ENCODE results near the gene MYOM1. TPM values are rescaled to one million over a fixed set of nuclear protein-coding genes. Genes with fewer than 3 reads are reported as not detected.

Gene MYOM1
- total and polyA plus RNA-seq, 2 donors (not counting 3 experiments of a cell fraction or from before 2014, with no cell fraction given), result 0.08 TPM; not detected in 1

DNA sequence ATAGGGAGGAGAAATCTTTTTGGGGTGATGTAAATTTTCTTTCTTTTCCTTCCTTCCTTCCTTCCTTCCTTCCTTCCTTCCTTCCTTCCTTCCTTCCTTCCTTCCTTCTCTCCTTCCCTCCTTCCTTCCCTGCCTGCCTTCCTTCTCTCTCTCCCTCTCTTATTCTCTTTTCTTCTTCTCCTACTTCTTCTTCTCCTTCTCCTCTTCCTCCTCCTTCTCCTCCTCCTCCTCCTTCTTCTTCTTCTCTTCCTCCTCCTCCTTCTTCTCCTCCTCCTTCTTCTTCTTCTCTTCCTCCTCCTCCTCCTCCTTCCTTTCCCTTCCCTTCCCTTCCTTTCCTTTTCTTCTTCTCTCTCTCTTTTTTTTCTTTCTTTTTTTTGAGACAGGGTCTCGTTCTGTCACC is 59.9 kb downstream of the MYOM1 start:
- Histone ChIP-seq H3K9ac (replicated peaks; ENCODE audit: extremely low read depth, insufficient read depth, low read length) (no peak overlapping the region), H3K9me1 (replicated peaks; ENCODE audit: control insufficient read depth, extremely low read depth, insufficient read depth, low read length) (no peaks in the 10 kb centered on the region), H2AFZ (ENCODE audit: low read depth, low read length) (no peak overlapping the region), H3K4me3 (replicated peaks in 1 of 3; ENCODE audit: insufficient read depth in 1 of 3, low read depth in 1 of 3, low read length in 3 of 3) (no peak overlapping the region), H3K4me2 (ENCODE audit: insufficient read depth, low read length) (no peak overlapping the region), H3K79me2 (ENCODE audit: control insufficient read depth, insufficient read depth, low read length) (no peaks in the 10 kb centered on the region), H3K4me1 (ENCODE audit: control insufficient read depth, extremely low read depth, insufficient read depth, low read length) (no peaks in the 10 kb centered on the region), H3K27me3 (ENCODE audit: control insufficient read depth in 2 of 2, insufficient read depth in 2 of 2, low read length in 2 of 2) (no peaks in the 10 kb centered on the region), H4K20me1 (replicated peaks; ENCODE audit: control insufficient read depth, extremely low read depth, insufficient read depth, low read length) (no peaks in the 10 kb centered on the region), H3K36me3 (ENCODE audit: control insufficient read depth in 2 of 2, extremely low read depth in 1 of 2, insufficient read depth in 2 of 2, low read length in 2 of 2) (no peaks in the 10 kb centered on the region), H3K27ac (ENCODE audit: insufficient read depth, low read depth, low read length) (no peak overlapping the region), H3K9me3 (replicated peaks; ENCODE audit: control insufficient read depth, insufficient read depth, low read length) (no peaks in the 10 kb centered on the region)
- dilution Hi-C loops (cut with MboI; ENCODE audit: extremely low pct_ligation_motif_present, low sequenced_read_pairs) (no loop called here), intact Hi-C loops (cut with micrococcal nuclease) (no loop called here)
- no peak for DNase-seq (ENCODE audit: low read depth, low spot score)
- ChIA-PET CTCF (interaction anchor here (4.3 kb wide), 1 partner anchor 8 kb away, joined by 29 read pairs; no protein-coding TSS in a partner anchor), POLR2A (no interaction called here)
- TF ChIP-seq POLR2A (IDR thresholded peaks at IDR 0.05; ENCODE audit: low read depth, low read length) (no peak), FOS (IDR thresholded peaks at IDR 0.05; ENCODE audit: borderline replicate concordance, insufficient read depth, low read length) (no peak), MYC (IDR thresholded peaks at IDR 0.05; ENCODE audit: low read depth, low read length) (no peak), POLR2AphosphoS5 (IDR thresholded peaks at IDR 0.05; ENCODE audit: insufficient read depth, low read depth, low read length) (no peak)
- FAIRE-seq, result no peak
- BruUV-seq (replicated peaks), result no TSS peak

DNA sequence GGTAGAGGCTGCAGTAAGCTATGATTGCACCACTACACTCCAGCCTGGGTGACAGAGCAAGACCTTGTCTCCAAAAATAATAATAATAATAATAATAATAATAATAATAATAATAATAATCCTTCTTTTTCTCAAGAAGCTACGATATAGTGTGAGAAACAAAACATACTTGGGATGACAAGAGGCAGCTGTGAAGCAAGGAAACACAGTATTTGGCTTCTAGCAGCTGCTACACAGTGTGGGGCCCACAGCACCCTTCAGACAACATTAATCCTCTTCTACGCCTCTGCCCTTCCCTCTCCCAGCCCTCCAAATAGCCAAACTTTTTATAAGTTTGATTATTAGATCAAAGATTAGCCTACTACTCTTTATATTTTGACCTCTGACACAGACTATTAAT is 62.2 kb downstream of the MYOM1 start:
- Histone ChIP-seq H4K20me1 (replicated peaks; ENCODE audit: control insufficient read depth, extremely low read depth, insufficient read depth, low read length) (no peaks in the 10 kb centered on the region), H3K79me2 (ENCODE audit: control insufficient read depth, insufficient read depth, low read length) (no peaks in the 10 kb centered on the region), H3K27me3 (ENCODE audit: control insufficient read depth in 2 of 2, insufficient read depth in 2 of 2, low read length in 2 of 2) (no peaks in the 10 kb centered on the region), H3K4me1 (ENCODE audit: control insufficient read depth, extremely low read depth, insufficient read depth, low read length) (peaks cover 11% of the 10 kb centered on the region), H3K4me3 (replicated peaks in 1 of 3; ENCODE audit: insufficient read depth in 1 of 3, low read depth in 1 of 3, low read length in 3 of 3) (no peak overlapping the region), H3K9ac (replicated peaks; ENCODE audit: extremely low read depth, insufficient read depth, low read length) (no peak overlapping the region), H3K36me3 (ENCODE audit: control insufficient read depth in 2 of 2, extremely low read depth in 1 of 2, insufficient read depth in 2 of 2, low read length in 2 of 2) (no peaks in the 10 kb centered on the region), H2AFZ (ENCODE audit: low read depth, low read length) (no peak overlapping the region), H3K27ac (ENCODE audit: insufficient read depth, low read depth, low read length) (no peak overlapping the region), H3K9me1 (replicated peaks; ENCODE audit: control insufficient read depth, extremely low read depth, insufficient read depth, low read length) (no peaks in the 10 kb centered on the region), H3K9me3 (replicated peaks; ENCODE audit: control insufficient read depth, insufficient read depth, low read length) (no peaks in the 10 kb centered on the region), H3K4me2 (ENCODE audit: insufficient read depth, low read length) (no peak overlapping the region)
- dilution Hi-C loops (cut with MboI; ENCODE audit: extremely low pct_ligation_motif_present, low sequenced_read_pairs) (no loop called here), intact Hi-C loops (cut with micrococcal nuclease) (no loop called here)
- FAIRE-seq, result no peak
- POLR2A ChIA-PET, result no interaction called here
- DNase-seq (ENCODE audit: low read depth, low spot score), result no peak
- CTCF ChIA-PET, result interaction anchor here (1.0 to 1.7 kb wide), 2 partner anchors 29 to 94 kb away, joined by 4 to 6 read pairs; no protein-coding TSS in a partner anchor
- BruUV-seq (replicated peaks), result no TSS peak
- TF ChIP-seq MAX (IDR thresholded peaks at IDR 0.05; ENCODE audit: insufficient read depth, insufficient read length) (no peak), MYC (IDR thresholded peaks at IDR 0.05; ENCODE audit: low read depth, low read length) (no peak), FOS (IDR thresholded peaks at IDR 0.05; ENCODE audit: borderline replicate concordance, insufficient read depth, low read length) (no peak), POLR2AphosphoS5 (IDR thresholded peaks at IDR 0.05; ENCODE audit: insufficient read depth, low read depth, low read length) (no peak), GATA2 (IDR thresholded peaks at IDR 0.05; ENCODE audit: insufficient read depth, insufficient read length, low read depth, low read length) (no peak), POLR2A (IDR thresholded peaks at IDR 0.05; ENCODE audit: low read depth, low read length) (no peak), EZH2 (IDR thresholded peaks at IDR 0.05; ENCODE audit: borderline replicate concordance, low read depth, low read length, severe bottlenecking) (no peak), JUN (IDR thresholded peaks at IDR 0.05; ENCODE audit: borderline replicate concordance, insufficient read depth, insufficient read length, low read depth) (no peak), CTCF (IDR thresholded peaks at IDR 0.05; ENCODE audit: extremely low read depth in 1 of 2, insufficient read depth in 1 of 2, low read depth in 1 of 2, low read length in 2 of 2) (no peak)
